Measurements from ENCODE around the gene CMTR1.

Gene CMTR1

DNA sequence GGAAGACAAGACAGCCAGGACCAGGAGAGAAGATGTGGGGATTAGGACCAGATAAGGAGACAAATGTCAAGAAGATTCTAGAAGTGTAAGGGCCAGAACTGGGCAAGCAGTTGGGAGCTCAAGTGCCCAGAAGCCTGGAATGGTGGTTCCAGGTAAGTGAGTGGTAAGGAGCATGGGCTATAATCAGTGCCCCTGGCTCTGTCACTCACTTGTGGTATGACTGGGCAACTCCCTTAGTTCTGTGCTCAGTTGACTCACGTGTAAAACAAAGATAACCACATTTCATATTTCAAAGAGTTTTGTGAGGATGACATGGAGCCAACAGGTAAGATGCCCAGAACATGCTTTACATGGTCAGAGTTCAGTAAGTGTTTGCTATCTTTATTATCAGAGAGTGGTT is 55.5 kb downstream of the CMTR1 start:
- no peak for DNase-seq (ENCODE audit: low read depth, low spot score)
- TF ChIP-seq SUZ12 (IDR thresholded peaks at IDR 0.05; ENCODE audit: extremely low read depth, insufficient read depth, insufficient read length) = no peak
- TF ChIP-seq YY1 (IDR thresholded peaks at IDR 0.05; ENCODE audit: insufficient read depth, insufficient read length) = no peak
- no peak for TF ChIP-seq ZNF274 (IDR thresholded peaks at IDR 0.05; ENCODE audit: low read depth, low read length)
- Histone ChIP-seq H3K4me1 (ENCODE audit: insufficient read depth, insufficient read length) (peaks cover 16% of the 10 kb centered on the region), H3K9ac (ENCODE audit: insufficient read length, low read depth) (no peak overlapping the region), H3K36me3 (ENCODE audit: insufficient read depth, insufficient read length, low read length) (peaks cover 4% of the 10 kb centered on the region), H3K4me3 (ENCODE audit: insufficient read length, low read depth) (no peak overlapping the region), H3K27me3 (ENCODE audit: insufficient read depth, insufficient read length) (no peaks in the 10 kb centered on the region), H3K9me3 (ENCODE audit: insufficient read depth, low read length) (no peaks in the 10 kb centered on the region)

DNA sequence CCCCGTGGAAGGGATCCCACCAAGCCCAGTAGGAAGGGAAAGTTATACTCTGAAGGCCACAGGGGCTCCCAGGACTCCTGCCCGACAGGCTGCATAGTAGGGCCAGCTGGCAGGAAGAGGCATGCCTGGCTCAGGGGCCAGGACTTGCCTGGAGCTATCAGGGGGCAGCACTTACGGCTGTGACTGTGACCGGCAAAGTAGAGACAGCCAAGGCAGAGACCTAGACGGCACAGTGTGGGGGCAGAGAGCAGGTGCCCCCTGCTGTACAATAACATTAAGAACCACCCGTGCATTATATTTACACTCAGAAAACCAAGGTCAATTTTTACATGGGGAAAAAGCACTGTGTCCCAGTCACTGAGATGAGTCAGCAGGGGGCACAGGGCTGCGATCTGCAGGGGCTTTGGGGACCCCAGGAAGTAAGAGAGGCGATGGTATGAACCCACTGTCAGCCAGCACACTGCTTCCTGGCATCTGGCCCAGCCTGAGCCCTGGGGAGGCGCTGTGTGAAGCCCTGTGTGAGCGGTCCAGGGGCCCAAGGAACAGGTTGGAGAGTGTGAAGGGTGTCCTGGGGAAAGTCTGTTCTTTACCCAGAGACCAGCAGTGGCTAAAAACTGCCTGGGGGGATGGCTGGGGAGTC is 56.8 kb downstream of the CMTR1 start:
- DNase-seq (ENCODE audit: low read depth, low spot score) = no peak
- H3K4me1 ChIP-seq (ENCODE audit: insufficient read depth, insufficient read length) = peaks cover 16% of the 10 kb centered on the region
- H3K27me3 ChIP-seq (ENCODE audit: insufficient read depth, insufficient read length) = no peaks in the 10 kb centered on the region
- no peaks in the 10 kb centered on the region for H3K9me3 ChIP-seq (ENCODE audit: insufficient read depth, low read length)
- no peak overlapping the region for H3K9ac ChIP-seq (ENCODE audit: insufficient read length, low read depth)
- no peak overlapping the region for H3K4me3 ChIP-seq (ENCODE audit: insufficient read length, low read depth)
- TF ChIP-seq YY1 (IDR thresholded peaks at IDR 0.05; ENCODE audit: insufficient read depth, insufficient read length) (no peak), SUZ12 (IDR thresholded peaks at IDR 0.05; ENCODE audit: extremely low read depth, insufficient read depth, insufficient read length) (no peak), ZNF274 (IDR thresholded peaks at IDR 0.05; ENCODE audit: low read depth, low read length) (no peak)
- H3K36me3 ChIP-seq (ENCODE audit: insufficient read depth, insufficient read length, low read length) = no peaks in the 10 kb centered on the region

GRCh38 chr6:37490536-37491170 is 57.6 kb downstream of the CMTR1 start:
- H3K4me1 ChIP-seq (ENCODE audit: insufficient read depth, insufficient read length) = peaks cover 16% of the 10 kb centered on the region
- H3K9me3 ChIP-seq (ENCODE audit: insufficient read depth, low read length) = no peaks in the 10 kb centered on the region
- TF ChIP-seq ZNF274 (IDR thresholded peaks at IDR 0.05; ENCODE audit: low read depth, low read length) (no peak), SUZ12 (IDR thresholded peaks at IDR 0.05; ENCODE audit: extremely low read depth, insufficient read depth, insufficient read length) (no peak), YY1 (IDR thresholded peaks at IDR 0.05; ENCODE audit: insufficient read depth, insufficient read length) (no peak)
- no peak overlapping the region for H3K9ac ChIP-seq (ENCODE audit: insufficient read length, low read depth)
- no peak for DNase-seq (ENCODE audit: low read depth, low spot score)
- H3K4me3 ChIP-seq (ENCODE audit: insufficient read length, low read depth) = no peak overlapping the region
- H3K27me3 ChIP-seq (ENCODE audit: insufficient read depth, insufficient read length) = no peaks in the 10 kb centered on the region
- H3K36me3 ChIP-seq (ENCODE audit: insufficient read depth, insufficient read length, low read length) = no peaks in the 10 kb centered on the region

- H3K27me3 ChIP-seq (ENCODE audit: insufficient read depth, insufficient read length) = no peaks in the 10 kb centered on the region
- H3K4me3 ChIP-seq (ENCODE audit: insufficient read length, low read depth) = no peak overlapping the region
- H3K36me3 ChIP-seq (ENCODE audit: insufficient read depth, insufficient read length, low read length) = no peaks in the 10 kb centered on the region
- H3K4me1 ChIP-seq (ENCODE audit: insufficient read depth, insufficient read length) = peaks cover 16% of the 10 kb centered on the region
- TF ChIP-seq SUZ12 (IDR thresholded peaks at IDR 0.05; ENCODE audit: extremely low read depth, insufficient read depth, insufficient read length) (no peak), YY1 (IDR thresholded peaks at IDR 0.05; ENCODE audit: insufficient read depth, insufficient read length) (no peak), ZNF274 (IDR thresholded peaks at IDR 0.05; ENCODE audit: low read depth, low read length) (no peak)
- no peak for DNase-seq (ENCODE audit: low read depth, low spot score)
- H3K9me3 ChIP-seq (ENCODE audit: insufficient read depth, low read length) = no peaks in the 10 kb centered on the region
- no peak overlapping the region for H3K9ac ChIP-seq (ENCODE audit: insufficient read length, low read depth)
Measured at GRCh38 chr6:37491171-37491829, 58.3 kb downstream of the CMTR1 start.

- TF ChIP-seq YY1 (IDR thresholded peaks at IDR 0.05; ENCODE audit: insufficient read depth, insufficient read length) = no peak
- TF ChIP-seq ZNF274 (IDR thresholded peaks at IDR 0.05; ENCODE audit: low read depth, low read length) = no peak
- TF ChIP-seq SUZ12 (IDR thresholded peaks at IDR 0.05; ENCODE audit: extremely low read depth, insufficient read depth, insufficient read length) = no peak
- no peaks in the 10 kb centered on the region for H3K27me3 ChIP-seq (ENCODE audit: insufficient read depth, insufficient read length)
- no peaks in the 10 kb centered on the region for H3K9me3 ChIP-seq (ENCODE audit: insufficient read depth, low read length)
- H3K4me1 ChIP-seq (ENCODE audit: insufficient read depth, insufficient read length) = peaks cover 16% of the 10 kb centered on the region
- no peak for DNase-seq (ENCODE audit: low read depth, low spot score)
- peak overlapping the region; percentile 46 for H3K9ac ChIP-seq (ENCODE audit: insufficient read length, low read depth)
- no peaks in the 10 kb centered on the region for H3K36me3 ChIP-seq (ENCODE audit: insufficient read depth, insufficient read length, low read length)
- H3K4me3 ChIP-seq (ENCODE audit: insufficient read length, low read depth) = no peak overlapping the region
Measured at GRCh38 chr6:37491830-37492208, 58.8 kb downstream of the CMTR1 start.

DNA sequence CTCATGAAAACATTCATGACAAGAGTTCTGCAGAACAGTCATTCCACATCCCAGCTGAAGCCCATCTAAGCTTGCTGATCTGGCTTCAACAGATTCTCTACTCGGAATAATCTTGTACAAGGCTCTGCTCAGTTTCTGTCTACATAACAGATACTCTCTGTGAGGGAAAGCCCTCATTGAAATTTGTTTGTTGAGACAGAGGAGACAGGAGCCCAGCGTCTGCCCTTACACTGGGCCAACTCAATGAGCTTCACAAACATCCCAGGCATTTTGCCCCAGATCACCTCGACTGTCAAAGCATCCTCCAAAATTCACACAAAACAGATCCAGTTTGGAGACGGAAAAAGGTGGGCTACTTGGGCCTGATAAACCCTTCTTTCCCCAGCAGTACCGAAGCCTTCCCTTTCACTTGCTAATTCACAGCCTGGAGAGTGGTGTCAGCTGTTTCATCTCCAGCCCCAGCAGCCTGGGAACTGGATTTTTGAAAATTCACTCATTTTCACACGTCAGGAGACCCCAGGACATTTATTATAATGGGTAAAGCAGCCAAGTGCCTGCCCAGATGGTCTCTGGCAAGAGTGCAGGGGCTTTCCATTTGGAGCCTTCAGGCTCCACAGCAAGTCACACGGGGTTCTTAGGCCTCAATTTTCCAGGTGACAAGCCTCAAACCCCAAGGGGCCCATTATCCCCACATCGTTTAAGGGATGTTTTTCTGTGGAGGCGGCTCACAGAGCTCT is 59.4 kb downstream of the CMTR1 start:
- Histone ChIP-seq H3K36me3 (ENCODE audit: insufficient read depth, insufficient read length, low read length) (no peaks in the 10 kb centered on the region), H3K9ac (ENCODE audit: insufficient read length, low read depth) (peak overlapping the region; percentile 42), H3K27me3 (ENCODE audit: insufficient read depth, insufficient read length) (no peaks in the 10 kb centered on the region), H3K4me1 (ENCODE audit: insufficient read depth, insufficient read length) (peaks cover 16% of the 10 kb centered on the region), H3K4me3 (ENCODE audit: insufficient read length, low read depth) (no peak overlapping the region), H3K9me3 (ENCODE audit: insufficient read depth, low read length) (no peaks in the 10 kb centered on the region)
- TF ChIP-seq SUZ12 (IDR thresholded peaks at IDR 0.05; ENCODE audit: extremely low read depth, insufficient read depth, insufficient read length) (no peak), ZNF274 (IDR thresholded peaks at IDR 0.05; ENCODE audit: low read depth, low read length) (no peak), YY1 (IDR thresholded peaks at IDR 0.05; ENCODE audit: insufficient read depth, insufficient read length) (no peak)
- DNase-seq (ENCODE audit: low read depth, low spot score) = no peak

Data from NT2/D1 (cell line).